Stimulated activated memory B cell treated with anti-CD40 and anti-IgM and Interleukin-4, amounts not matched to agents 10 μg/mL and 1 μg/mL and 100 μg/mL, for 72 hours (primary cell): ENCODE data around the gene INAFM2.

Experiments used
- ATAC-seq: fragments of 150-1000 bp; cut with Tn5 transposase; 2 replicates; pipeline ENCODE4 v1.10.0; 2021
- H3K27ac Mint-ChIP-seq: one replicate; pipeline ENCODE4 v1.8.0; 2022; ENCODE audit warnings: mild to moderate bottlenecking, mixed read lengths
- H3K27me3 Mint-ChIP-seq: one replicate; pipeline ENCODE4 v1.8.0; 2022; ENCODE audit warnings: mixed read lengths
- H3K36me3 Mint-ChIP-seq: one replicate; pipeline ENCODE4 v1.8.0; 2022; ENCODE audit warnings: mixed read lengths
- H3K4me1 Mint-ChIP-seq: one replicate; pipeline ENCODE4 v1.8.0; 2022; ENCODE audit warnings: mixed read lengths
- H3K4me3 Mint-ChIP-seq: one replicate; pipeline ENCODE4 v1.8.0; 2022; ENCODE audit warnings: mild to moderate bottlenecking, moderate library complexity, mixed read lengths
- H3K9me3 Mint-ChIP-seq: one replicate; pipeline ENCODE4 v1.8.0; 2022; ENCODE audit warnings: mixed read lengths

INAFM2 gene

GRCh38 chr15:40309344-40309862 is 14.1 kb upstream of the INAFM2 start:
- H3K9me3 Mint-ChIP-seq: no peaks in the 10 kb centered on the region

GRCh38 chr15:40310001-40310959 is 13.2 kb upstream of the INAFM2 start:
- no peaks in the 10 kb centered on the region for H3K9me3 Mint-ChIP-seq
- H3K36me3 Mint-ChIP-seq: no peaks in the 10 kb centered on the region
- peaks cover 47% of the 10 kb centered on the region for H3K4me1 Mint-ChIP-seq
- ATAC-seq: no peak
- peak overlapping the region; percentile 96 for H3K4me3 Mint-ChIP-seq
- peak overlapping the region; percentile 99 for H3K27ac Mint-ChIP-seq
- H3K27me3 Mint-ChIP-seq: peaks cover under 1% of the 10 kb centered on the region

More at GRCh38 chr15:40309344-40309862, 14.1 kb upstream of the INAFM2 start:
- Mint-ChIP-seq H3K4me3 (peak overlapping the region; percentile 96), H3K27me3 (no peaks in the 10 kb centered on the region), H3K27ac (peak overlapping the region; percentile 99), H3K36me3 (peaks cover 3% of the 10 kb centered on the region), H3K4me1 (peaks cover 53% of the 10 kb centered on the region)
- no peak for ATAC-seq

GRCh38 chr15:40310993-40311392 is 12.5 kb upstream of the INAFM2 start:
- no peak for ATAC-seq
- peaks cover 8% of the 10 kb centered on the region for H3K27me3 Mint-ChIP-seq
- H3K36me3 Mint-ChIP-seq: no peaks in the 10 kb centered on the region
- H3K4me1 Mint-ChIP-seq: peaks cover 42% of the 10 kb centered on the region
- no peak overlapping the region for H3K4me3 Mint-ChIP-seq
- H3K9me3 Mint-ChIP-seq: no peaks in the 10 kb centered on the region
- H3K27ac Mint-ChIP-seq: no peak overlapping the region

GRCh38 chr15:40312370-40313158 is 10.9 kb upstream of the INAFM2 start:
- Mint-ChIP-seq H3K9me3 (no peaks in the 10 kb centered on the region), H3K27ac (no peak overlapping the region), H3K27me3 (peaks cover 22% of the 10 kb centered on the region), H3K4me1 (peaks cover 38% of the 10 kb centered on the region), H3K4me3 (no peak overlapping the region), H3K36me3 (no peaks in the 10 kb centered on the region)
- ATAC-seq: no peak

- H3K36me3 Mint-ChIP-seq: no peaks in the 10 kb centered on the region
- ATAC-seq: no peak
- no peak overlapping the region for H3K27ac Mint-ChIP-seq
- H3K9me3 Mint-ChIP-seq: no peaks in the 10 kb centered on the region
- no peak overlapping the region for H3K4me3 Mint-ChIP-seq
- H3K4me1 Mint-ChIP-seq: peaks cover 27% of the 10 kb centered on the region
- peaks cover 22% of the 10 kb centered on the region for H3K27me3 Mint-ChIP-seq
These were observed 9.7 kb upstream of the INAFM2 start for GRCh38 chr15:40313531-40314398.

GRCh38 chr15:40314723-40315276 is 8.7 kb upstream of the INAFM2 start:
- H3K36me3 Mint-ChIP-seq: no peaks in the 10 kb centered on the region
- H3K4me3 Mint-ChIP-seq: no peak overlapping the region
- peaks cover 22% of the 10 kb centered on the region for H3K27me3 Mint-ChIP-seq
- H3K4me1 Mint-ChIP-seq: peaks cover 16% of the 10 kb centered on the region
- ATAC-seq: no peak
- no peaks in the 10 kb centered on the region for H3K9me3 Mint-ChIP-seq
- no peak overlapping the region for H3K27ac Mint-ChIP-seq

- peaks cover 21% of the 10 kb centered on the region for H3K4me1 Mint-ChIP-seq
- H3K27me3 Mint-ChIP-seq: peaks cover 22% of the 10 kb centered on the region
- no peak overlapping the region for H3K4me3 Mint-ChIP-seq
- peak overlapping the region; percentile 27 for H3K27ac Mint-ChIP-seq
- ATAC-seq: no peak
- no peaks in the 10 kb centered on the region for H3K36me3 Mint-ChIP-seq
- H3K9me3 Mint-ChIP-seq: no peaks in the 10 kb centered on the region
These were observed 6.6 kb upstream of the INAFM2 start for GRCh38 chr15:40316931-40317330.

GRCh38 chr15:40317580-40317979 is 5.9 kb upstream of the INAFM2 start:
- Mint-ChIP-seq H3K4me3 (no peak overlapping the region), H3K27ac (peak overlapping the region; percentile 27), H3K27me3 (peaks cover 22% of the 10 kb centered on the region), H3K4me1 (peaks cover 27% of the 10 kb centered on the region), H3K9me3 (no peaks in the 10 kb centered on the region), H3K36me3 (no peaks in the 10 kb centered on the region)
- ATAC-seq: no peak

GRCh38 chr15:40320409-40320808 is 3.1 kb upstream of the INAFM2 start:
- Mint-ChIP-seq H3K4me3 (no peak overlapping the region), H3K27me3 (peaks cover 19% of the 10 kb centered on the region), H3K36me3 (no peaks in the 10 kb centered on the region), H3K4me1 (peaks cover 43% of the 10 kb centered on the region), H3K27ac (no peak overlapping the region), H3K9me3 (no peaks in the 10 kb centered on the region)
- no peak for ATAC-seq

- no peaks in the 10 kb centered on the region for H3K36me3 Mint-ChIP-seq
- no peak overlapping the region for H3K27ac Mint-ChIP-seq
- H3K4me1 Mint-ChIP-seq: peaks cover 45% of the 10 kb centered on the region
- H3K4me3 Mint-ChIP-seq: no peak overlapping the region
- H3K27me3 Mint-ChIP-seq: peaks cover 14% of the 10 kb centered on the region
- no peaks in the 10 kb centered on the region for H3K9me3 Mint-ChIP-seq
- no peak for ATAC-seq
These were observed 2.5 kb upstream of the INAFM2 start for GRCh38 chr15:40320931-40321371.

- peaks cover 33% of the 10 kb centered on the region for H3K4me1 Mint-ChIP-seq
- H3K27me3 Mint-ChIP-seq: no peaks in the 10 kb centered on the region
- H3K36me3 Mint-ChIP-seq: no peaks in the 10 kb centered on the region
- ATAC-seq: no peak
- H3K27ac Mint-ChIP-seq: peak overlapping the region; percentile 28
- H3K4me3 Mint-ChIP-seq: peak overlapping the region; percentile 74
- H3K9me3 Mint-ChIP-seq: no peaks in the 10 kb centered on the region
These were observed 807 bp upstream of the INAFM2 start for GRCh38 chr15:40322531-40323238.

GRCh38 chr15:40323953-40324937 is 753 bp downstream of the INAFM2 start:
- H3K4me1 Mint-ChIP-seq: peaks cover 33% of the 10 kb centered on the region
- H3K27me3 Mint-ChIP-seq: no peaks in the 10 kb centered on the region
- peak; percentile 22 for ATAC-seq
- peak overlapping the region; percentile 64 for H3K4me3 Mint-ChIP-seq
- H3K9me3 Mint-ChIP-seq: no peaks in the 10 kb centered on the region
- no peaks in the 10 kb centered on the region for H3K36me3 Mint-ChIP-seq
- no peak overlapping the region for H3K27ac Mint-ChIP-seq

- Mint-ChIP-seq H3K9me3 (no peaks in the 10 kb centered on the region), H3K27me3 (no peaks in the 10 kb centered on the region), H3K4me1 (peaks cover 33% of the 10 kb centered on the region), H3K4me3 (peak overlapping the region; percentile 64), H3K36me3 (no peaks in the 10 kb centered on the region), H3K27ac (no peak overlapping the region)
- no peak for ATAC-seq
These were observed 1.7 kb downstream of the INAFM2 start for GRCh38 chr15:40325188-40325587.
